Breast epithelium (tissue), 4 donors: ENCODE data around the gene PPP1CC. TPM values are rescaled to one million over a fixed set of nuclear protein-coding genes. Genes with fewer than 3 reads are reported as not detected.
A peak's percentile ranks its signal among the peaks of the same experiment; 100 is the strongest.

Source experiments
- DNase-seq, 2 donors: peaks; one replicate each; pipeline ENCODE4 v3.0.0-alpha.2; 2019; ENCODE audit warnings: low spot score in 2 of 2
- H3K27ac ChIP-seq, 2 donors: fragments of 200-600 bp; sonication (generic) in 1 of 2; one replicate each; pipeline ENCODE4 v1.5.1; 2016 to 2019; ENCODE audit warnings: mild to moderate bottlenecking in 1 of 2
- H3K27me3 ChIP-seq, 2 donors: fragments of 200-600 bp; sonication (generic) in 1 of 2; one replicate each; pipeline versions ENCODE4 v1.5.1 to v1.6.0; 2017 to 2019; ENCODE audit warnings: control low read depth in 1 of 2, mild to moderate bottlenecking in 1 of 2
- H3K36me3 ChIP-seq: fragments of 200-600 bp; one replicate; pipeline ENCODE4 v1.5.1; 2019
- H3K4me1 ChIP-seq, 2 donors: fragments of 200-600 bp; sonication (generic); one replicate each; pipeline ENCODE4 v1.5.1; 2016 to 2019; ENCODE audit warnings: control low read depth in 1 of 2
- H3K4me3 ChIP-seq, 3 donors: fragments of 200-600 bp; sonication (generic); 1 replicate in 2 of 3; 2 replicates in 1 of 3; pipeline ENCODE4 v1.5.1; 2016 to 2019; ENCODE audit warnings: mild to moderate bottlenecking in 3 of 3, moderate library complexity in 2 of 3
- H3K9me3 ChIP-seq, 2 donors: fragments of 200-600 bp; sonication (generic) in 1 of 2; one replicate each; pipeline ENCODE4 v1.5.1; 2016 to 2019; ENCODE audit warnings: control low read depth in 1 of 2
- CTCF ChIP-seq, 3 donors: fragments of 450-650 bp; IDR thresholded peaks; one replicate each; pipeline ENCODE4 v1.5.1; 2016 to 2017; ENCODE audit warnings: antibody characterized with exemption in 3 of 3, mild to moderate bottlenecking in 3 of 3, moderate library complexity in 3 of 3
- POLR2A ChIP-seq: fragments of 450-650 bp; IDR thresholded peaks from one replicate; pipeline ENCODE4 v1.6.1; 2016; ENCODE audit warnings: antibody characterized with exemption, mild to moderate bottlenecking, moderate library complexity
- POLR2AphosphoS5 ChIP-seq, 3 donors: sonication (generic); formaldehyde crosslinking; IDR thresholded peaks; one replicate each; pipeline ENCODE4 v1.6.1; 2017; ENCODE audit warnings: antibody characterized with exemption in 3 of 3
- intact Hi-C: fragments of 100-400 bp; cut with DNase I; formaldehyde crosslinking; loops from one replicate; pipeline ENCODE4 v1.15.1; 2023; ENCODE audit warnings: low total_unique reads
- total RNA-seq, 3 donors: library from RNA; depleted of rRNA; stranded (reverse); fragments of >200 nt; gene quantifications; one replicate each; pipeline ENCODE4 v1.1.0, GENCODE V29; 2016

The PPP1CC gene
- total RNA-seq, 3 donors from 2014 or later, result 97.7 to 135 (median 106) TPM

- Histone ChIP-seq H3K4me3 (no peak overlapping the region), H3K27ac (peak overlapping the region; percentile 51 to 55), H3K36me3 (no peaks in the 10 kb centered on the region), H3K4me1 (no peaks in the 10 kb centered on the region), H3K27me3 (no peaks in the 10 kb centered on the region), H3K9me3 (no peaks in the 10 kb centered on the region)
- intact Hi-C loops, result no loop called here
- no peak for DNase-seq
- TF ChIP-seq POLR2A, result no peak
- no peak for TF ChIP-seq CTCF (IDR thresholded peaks at IDR 0.05)
- no peak for TF ChIP-seq POLR2AphosphoS5 (IDR thresholded peaks at IDR 0.05)
These were observed 2.0 kb upstream of the PPP1CC start for GRCh38 chr12:110744601-110745264.

GRCh38 chr12:110744151-110744571, 1.5 kb upstream of the PPP1CC start:
- Histone ChIP-seq H3K27me3 (no peaks in the 10 kb centered on the region), H3K4me1 (peaks cover 0 to 2% of the 10 kb centered on the region in 2 donors), H3K36me3 (no peaks in the 10 kb centered on the region), H3K4me3 (peak overlapping the region in 2 of 3 donors; percentile 99), H3K27ac (peak overlapping the region; percentile 41 to 55), H3K9me3 (no peaks in the 10 kb centered on the region)
- intact Hi-C loops, result no loop called here
- TF ChIP-seq POLR2AphosphoS5 (IDR thresholded peaks at IDR 0.05) (no peak), POLR2A (no peak), CTCF (IDR thresholded peaks at IDR 0.05) (no peak)
- peak in 1 of 2 donors; percentile 57 for DNase-seq

- Histone ChIP-seq H3K27ac (peak overlapping the region; percentile 41 to 95), H3K27me3 (no peaks in the 10 kb centered on the region), H3K4me1 (peaks cover 0 to 8% of the 10 kb centered on the region in 2 donors), H3K4me3 (peak overlapping the region; percentile 91 to 99 (median 99)), H3K36me3 (no peaks in the 10 kb centered on the region), H3K9me3 (no peaks in the 10 kb centered on the region)
- TF ChIP-seq CTCF (IDR thresholded peaks at IDR 0.05), result no peak
- no peak for TF ChIP-seq POLR2A
- TF ChIP-seq POLR2AphosphoS5 (IDR thresholded peaks at IDR 0.05), result no peak
- peak in 1 of 2 donors; percentile 21 for DNase-seq
- intact Hi-C loops, result no loop called here
These were observed 941 bp upstream of the PPP1CC start for GRCh38 chr12:110743571-110744093.

GRCh38 chr12:110742096-110742717, 484 bp downstream of the PPP1CC start:
- DNase-seq, result peak in 1 of 2 donors; percentile 57

More at GRCh38 chr12:110742096-110742717, 484 bp downstream of the PPP1CC start:
- Histone ChIP-seq H3K4me3 (peak overlapping the region; percentile 91 to 99 (median 99)), H3K9me3 (no peaks in the 10 kb centered on the region), H3K4me1 (peaks cover 0 to 11% of the 10 kb centered on the region in 2 donors), H3K36me3 (no peaks in the 10 kb centered on the region), H3K27me3 (no peaks in the 10 kb centered on the region), H3K27ac (peak overlapping the region; percentile 95 to 97)
- TF ChIP-seq CTCF (IDR thresholded peaks at IDR 0.05) (no peak), POLR2AphosphoS5 (IDR thresholded peaks at IDR 0.05) (no peak), POLR2A (no peak)
- intact Hi-C loops, result no loop called here
